ENCODE measurements around the gene TADA2B. TPM values are rescaled to one million over a fixed set of nuclear protein-coding genes. Genes with fewer than 3 reads are reported as not detected.
A peak's percentile ranks its signal among the peaks of the same experiment; 100 is the strongest.

Gene TADA2B
- polyA plus RNA-seq, 3 donors = 2.0 to 10.2 (median 2.6) TPM

GRCh38 chr4:7045961-7046921, 3.1 kb downstream of the TADA2B start:
- Histone ChIP-seq H3K9ac (ENCODE audit: insufficient read depth, low read length, poor library complexity, severe bottlenecking) (no peak overlapping the region), H2AFZ (ENCODE audit: insufficient read depth, low read depth, low read length, poor library complexity, severe bottlenecking) (no peak overlapping the region), H4K20me1 (ENCODE audit: insufficient read depth, low read length) (peaks cover 75% of the 10 kb centered on the region), H3K27me3 (ENCODE audit: control insufficient read depth in 2 of 2, insufficient read depth in 2 of 2, low read length in 2 of 2) (no peaks in the 10 kb centered on the region), H3K4me3 (replicated peaks in 1 of 3; ENCODE audit: low read depth in 2 of 3, low read length in 3 of 3) (no peak overlapping the region), H3K4me1 (ENCODE audit: control insufficient read depth in 1 of 2, insufficient read depth in 2 of 2, low read length in 2 of 2) (peaks cover 29 to 42% of the 10 kb centered on the region in 2 donors), H3K9me3 (replicated peaks in 1 of 2; ENCODE audit: control insufficient read depth in 1 of 2, insufficient read depth in 1 of 2, low read length in 2 of 2) (no peaks in the 10 kb centered on the region), H3K27ac (ENCODE audit: low read depth in 1 of 2, low read length in 2 of 2) (no peak overlapping the region), H3K4me2 (replicated peaks; ENCODE audit: extremely low read depth, low read length, poor library complexity, severe bottlenecking) (no peak overlapping the region), H3K79me2 (ENCODE audit: insufficient read depth, low read length) (peaks cover 78% of the 10 kb centered on the region), H3K36me3 (replicated peaks in 1 of 2; ENCODE audit: control insufficient read depth in 1 of 2, insufficient read depth in 2 of 2, low read length in 2 of 2) (peaks cover 9 to 38% of the 10 kb centered on the region in 2 donors)
- Mint-ChIP-seq H3K4me1 (peaks cover 55% of the 10 kb centered on the region), H3K27me3 (ENCODE audit: low read depth in 3 of 3) (peaks cover 3 to 13% (median 4%) of the 10 kb centered on the region in 3 donors), H3K27ac (peak overlapping the region in 3 of 7 donors; percentile 46 to 82 (median 63)), H3K9me3 (peaks cover 0 to 3% (median 0%) of the 10 kb centered on the region in 7 donors), H3K36me3 (peaks cover 40 to 63% of the 10 kb centered on the region in 2 donors), H3K4me3 (no peak overlapping the region)
- no peak for DNase-seq
- intact Hi-C loops (cut with micrococcal nuclease) = loop anchor here (2.0 to 10.0 kb wide), 3 partner anchors 13 to 331 kb away; partner anchors contain the start of gene BLOC1S4 (in 1 of the 2)
- WGBS (ENCODE audit: insufficient coverage) = 96% methylated on average over 23 of the region's 23 CpGs
- TF ChIP-seq CTCF (IDR thresholded peaks at IDR 0.05) = no peak

- no peak for DNase-seq
- Histone ChIP-seq H3K9me3 (replicated peaks in 1 of 2; ENCODE audit: control insufficient read depth in 1 of 2, insufficient read depth in 1 of 2, low read length in 2 of 2) (no peaks in the 10 kb centered on the region), H3K4me3 (replicated peaks in 1 of 3; ENCODE audit: low read depth in 2 of 3, low read length in 3 of 3) (no peak overlapping the region), H3K36me3 (replicated peaks in 1 of 2; ENCODE audit: control insufficient read depth in 1 of 2, insufficient read depth in 2 of 2, low read length in 2 of 2) (peaks cover 11 to 44% of the 10 kb centered on the region in 2 donors), H2AFZ (ENCODE audit: insufficient read depth, low read depth, low read length, poor library complexity, severe bottlenecking) (no peak overlapping the region), H3K9ac (ENCODE audit: insufficient read depth, low read length, poor library complexity, severe bottlenecking) (no peak overlapping the region), H3K79me2 (ENCODE audit: insufficient read depth, low read length) (peaks cover 84% of the 10 kb centered on the region), H4K20me1 (ENCODE audit: insufficient read depth, low read length) (peaks cover 81% of the 10 kb centered on the region), H3K4me2 (replicated peaks; ENCODE audit: extremely low read depth, low read length, poor library complexity, severe bottlenecking) (no peak overlapping the region), H3K27me3 (ENCODE audit: control insufficient read depth in 2 of 2, insufficient read depth in 2 of 2, low read length in 2 of 2) (no peaks in the 10 kb centered on the region), H3K4me1 (ENCODE audit: control insufficient read depth in 1 of 2, insufficient read depth in 2 of 2, low read length in 2 of 2) (peaks cover 24 to 37% of the 10 kb centered on the region in 2 donors), H3K27ac (ENCODE audit: low read depth in 1 of 2, low read length in 2 of 2) (no peak overlapping the region)
- Mint-ChIP-seq H3K27me3 (ENCODE audit: low read depth in 3 of 3) (peaks cover 3 to 10% (median 4%) of the 10 kb centered on the region in 3 donors), H3K27ac (no peak overlapping the region), H3K4me3 (no peak overlapping the region), H3K36me3 (peaks cover 41 to 70% of the 10 kb centered on the region in 2 donors), H3K9me3 (peaks cover 0 to under 1% (median 0%) of the 10 kb centered on the region in 7 donors), H3K4me1 (peaks cover 51% of the 10 kb centered on the region)
- 92% methylated on average over 9 of the region's 9 CpGs for WGBS (ENCODE audit: insufficient coverage)
- intact Hi-C loops (cut with micrococcal nuclease) = loop anchor here in 1 of 2 donors (10.0 kb wide), 2 partner anchors 132 to 332 kb away; partner anchors contain the start of gene BLOC1S4
- no peak for TF ChIP-seq CTCF (IDR thresholded peaks at IDR 0.05)
These were observed 3.8 kb downstream of the TADA2B start for GRCh38 chr4:7046971-7047370.
